Uterus (tissue), 2 donors: ENCODE results near the gene MSL2.

ENCODE experiments used
- POLR2A ChIP-seq, 2 donors: fragments of 450-650 bp; IDR thresholded peaks; one replicate each; pipeline ENCODE4 v1.6.1; 2016; ENCODE audit warnings: antibody characterized with exemption in 2 of 2, mild to moderate bottlenecking in 1 of 2, moderate library complexity in 1 of 2
- TF ChIP-seq, protein P1 (sequence below), 4 experiments: fragments of 200-600 bp in 2 of 4; fragments of 450-650 bp in 2 of 4; sonication (generic) in 2 of 4; IDR thresholded peaks; one replicate each; pipeline ENCODE4 v1.5.1; 2016 to 2019; ENCODE audit warnings: antibody characterized with exemption in 4 of 4, mild to moderate bottlenecking in 2 of 4, moderate library complexity in 1 of 4

DNA sequence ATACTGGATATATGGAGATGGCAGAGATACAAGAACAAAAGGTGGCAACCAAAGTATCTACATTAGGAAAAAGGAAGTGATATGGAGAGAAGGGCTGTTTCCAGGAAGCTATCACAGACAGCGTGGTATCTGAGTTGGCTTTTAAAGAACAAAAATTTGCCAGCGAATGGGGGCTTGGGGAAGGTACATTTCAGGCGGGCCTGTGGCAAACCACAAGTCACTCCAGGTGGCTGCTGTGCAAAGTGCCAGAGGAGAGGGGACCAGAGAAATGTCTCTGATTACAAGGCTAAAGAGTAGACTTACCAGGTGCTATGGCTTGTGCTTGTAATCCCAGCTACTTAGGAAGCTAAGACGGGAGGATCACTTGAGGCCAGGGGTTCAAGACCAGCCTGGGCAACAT is 91.1 kb downstream of the MSL2 start:
- TF ChIP-seq POLR2A (IDR thresholded peaks at IDR 0.05), result no peak
- TF ChIP-seq, protein P1, sequence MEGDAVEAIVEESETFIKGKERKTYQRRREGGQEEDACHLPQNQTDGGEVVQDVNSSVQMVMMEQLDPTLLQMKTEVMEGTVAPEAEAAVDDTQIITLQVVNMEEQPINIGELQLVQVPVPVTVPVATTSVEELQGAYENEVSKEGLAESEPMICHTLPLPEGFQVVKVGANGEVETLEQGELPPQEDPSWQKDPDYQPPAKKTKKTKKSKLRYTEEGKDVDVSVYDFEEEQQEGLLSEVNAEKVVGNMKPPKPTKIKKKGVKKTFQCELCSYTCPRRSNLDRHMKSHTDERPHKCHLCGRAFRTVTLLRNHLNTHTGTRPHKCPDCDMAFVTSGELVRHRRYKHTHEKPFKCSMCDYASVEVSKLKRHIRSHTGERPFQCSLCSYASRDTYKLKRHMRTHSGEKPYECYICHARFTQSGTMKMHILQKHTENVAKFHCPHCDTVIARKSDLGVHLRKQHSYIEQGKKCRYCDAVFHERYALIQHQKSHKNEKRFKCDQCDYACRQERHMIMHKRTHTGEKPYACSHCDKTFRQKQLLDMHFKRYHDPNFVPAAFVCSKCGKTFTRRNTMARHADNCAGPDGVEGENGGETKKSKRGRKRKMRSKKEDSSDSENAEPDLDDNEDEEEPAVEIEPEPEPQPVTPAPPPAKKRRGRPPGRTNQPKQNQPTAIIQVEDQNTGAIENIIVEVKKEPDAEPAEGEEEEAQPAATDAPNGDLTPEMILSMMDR (IDR thresholded peaks at IDR 0.05), result no peak
